ENCODE measurements around the gene ZBTB44. TPM values are rescaled to one million over a fixed set of nuclear protein-coding genes. Genes with fewer than 3 reads are reported as not detected.

The ZBTB44 gene
- total and polyA plus RNA-seq, 4 donors = 4.7 to 33.9 (median 17.0) TPM

DNA sequence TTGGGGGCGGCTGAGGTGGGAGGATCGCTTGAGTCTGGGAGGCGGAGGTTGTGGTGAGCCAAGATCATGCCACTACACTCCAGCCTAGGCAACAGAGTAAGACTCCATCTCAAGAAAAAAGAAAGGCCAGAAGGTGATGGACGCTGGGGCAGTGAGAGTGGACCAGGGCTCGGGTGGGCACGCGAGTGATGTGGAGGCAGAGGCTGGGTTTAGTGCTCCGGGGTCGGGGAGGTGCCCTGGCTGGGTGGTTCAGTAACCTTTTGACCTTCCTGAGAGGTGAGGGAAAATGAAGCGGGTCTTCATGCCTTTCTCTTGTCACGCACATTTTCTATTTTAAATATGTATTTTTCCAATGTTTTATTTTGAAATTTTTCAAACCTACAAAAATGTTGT lies 110.0 kb downstream of the ZBTB44 start:
- no peaks in the 10 kb centered on the region for H3K9me3 ChIP-seq (ENCODE audit: control insufficient read depth in 4 of 4, low read length in 3 of 4)
- TF ChIP-seq, protein P1, sequence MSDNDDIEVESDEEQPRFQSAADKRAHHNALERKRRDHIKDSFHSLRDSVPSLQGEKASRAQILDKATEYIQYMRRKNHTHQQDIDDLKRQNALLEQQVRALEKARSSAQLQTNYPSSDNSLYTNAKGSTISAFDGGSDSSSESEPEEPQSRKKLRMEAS (IDR thresholded peaks at IDR 0.05) = no peak
- TF ChIP-seq FOXA1 (IDR thresholded peaks at IDR 0.05) (no peak), SP1 (IDR thresholded peaks at IDR 0.05) (no peak), RXRA (IDR thresholded peaks at IDR 0.05) (no peak), HNF4A (conservative IDR thresholded peaks at IDR 0.05) (no peak), GABPA (IDR thresholded peaks at IDR 0.05 in 1 of 2, conservative IDR thresholded peaks at IDR 0.05 in 1 of 2) (no peak)
- TF ChIP-seq, protein P2, sequence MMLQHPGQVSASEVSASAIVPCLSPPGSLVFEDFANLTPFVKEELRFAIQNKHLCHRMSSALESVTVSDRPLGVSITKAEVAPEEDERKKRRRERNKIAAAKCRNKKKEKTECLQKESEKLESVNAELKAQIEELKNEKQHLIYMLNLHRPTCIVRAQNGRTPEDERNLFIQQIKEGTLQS (IDR thresholded peaks at IDR 0.05) = no peak
- H3K9ac ChIP-seq (ENCODE audit: low read depth in 1 of 2, low read length in 2 of 2) = no peak overlapping the region
- H3K27me3 ChIP-seq (ENCODE audit: control insufficient read depth in 4 of 4, insufficient read depth in 4 of 4, low read length in 3 of 4) = no peaks in the 10 kb centered on the region
- H3K27ac ChIP-seq (ENCODE audit: low read depth in 1 of 2, low read length in 2 of 2) = no peak overlapping the region
- WGBS = 95% methylated on average over 11 of the region's 11 CpGs
- H3K36me3 ChIP-seq (ENCODE audit: control insufficient read depth in 4 of 4, insufficient read depth in 3 of 4, low read depth in 1 of 4, low read length in 3 of 4) = no peaks in the 10 kb centered on the region
- H3K4me1 ChIP-seq (ENCODE audit: control insufficient read depth in 4 of 4, insufficient read depth in 4 of 4, low read length in 3 of 4) = no peaks in the 10 kb centered on the region
- no peak for DNase-seq (ENCODE audit: low spot score)
- no peak overlapping the region for H3K4me3 ChIP-seq (ENCODE audit: low read depth in 1 of 3, low read length in 3 of 3)

DNA sequence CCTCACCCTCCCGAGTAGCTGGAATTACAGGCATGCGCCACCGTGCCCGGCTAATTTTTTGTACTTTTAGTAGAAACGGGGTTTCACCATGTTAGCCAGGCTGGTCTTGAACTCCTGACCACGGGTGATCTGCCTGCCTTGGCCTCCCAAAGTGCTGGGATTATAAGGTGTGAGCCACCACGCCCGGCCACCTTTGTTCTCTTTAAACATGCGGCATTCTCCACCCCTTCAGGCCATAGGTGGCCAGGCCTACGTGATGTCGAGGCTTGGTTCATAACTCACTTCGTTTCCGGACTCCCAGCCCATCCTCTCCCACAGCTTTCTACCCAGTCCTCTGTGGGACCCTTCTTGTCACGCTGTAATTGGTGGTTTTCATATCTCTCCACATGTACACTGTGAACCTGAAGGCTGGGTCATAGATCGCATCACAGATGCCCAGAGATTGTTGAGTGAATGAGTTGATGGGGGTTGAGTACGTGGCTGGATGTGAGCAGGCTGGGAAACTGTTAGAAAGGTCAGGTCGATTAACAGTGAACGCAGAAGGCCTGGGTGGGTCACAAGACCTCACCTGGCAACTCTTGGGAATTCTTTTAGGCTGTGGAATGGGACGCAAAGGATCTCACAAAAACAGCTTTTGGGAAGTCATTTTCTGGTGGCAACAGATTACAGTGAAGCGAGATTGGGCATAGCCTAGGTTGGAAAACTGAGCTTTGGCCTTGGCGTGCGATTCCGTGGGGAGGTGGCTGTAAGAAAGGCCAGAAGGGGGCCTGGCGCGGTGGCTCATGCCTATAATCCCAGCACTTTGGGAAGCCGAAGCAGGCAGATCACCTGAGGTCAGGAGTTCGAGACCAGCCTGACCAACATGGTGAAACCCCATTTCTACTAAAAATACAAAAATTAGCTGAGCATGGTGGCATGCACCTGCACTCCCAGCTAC lies 110.7 kb downstream of the ZBTB44 start:
- no peaks in the 10 kb centered on the region for H3K4me1 ChIP-seq (ENCODE audit: control insufficient read depth in 4 of 4, insufficient read depth in 4 of 4, low read length in 3 of 4)
- TF ChIP-seq HNF4A (conservative IDR thresholded peaks at IDR 0.05) (no peak), EGR1 (IDR thresholded peaks at IDR 0.05; ENCODE audit: low read depth in 2 of 2) (no peak), FOXA2 (IDR thresholded peaks at IDR 0.05) (no peak), RXRA (IDR thresholded peaks at IDR 0.05) (no peak), GABPA (IDR thresholded peaks at IDR 0.05 in 1 of 2, conservative IDR thresholded peaks at IDR 0.05 in 1 of 2) (no peak), YY1 (IDR thresholded peaks at IDR 0.05) (no peak), HNF4G (IDR thresholded peaks at IDR 0.05) (no peak), JUND (IDR thresholded peaks at IDR 0.05) (no peak), SP1 (IDR thresholded peaks at IDR 0.05) (no peak), TAF1 (conservative IDR thresholded peaks at IDR 0.05) (no peak), NR2F2 (IDR thresholded peaks at IDR 0.05) (no peak), RAD21 (IDR thresholded peaks at IDR 0.05) (no peak), FOXA1 (IDR thresholded peaks at IDR 0.05) (no peak)
- TF ChIP-seq, protein P1 (IDR thresholded peaks at IDR 0.05) = no peak
- TF ChIP-seq, protein P3, sequence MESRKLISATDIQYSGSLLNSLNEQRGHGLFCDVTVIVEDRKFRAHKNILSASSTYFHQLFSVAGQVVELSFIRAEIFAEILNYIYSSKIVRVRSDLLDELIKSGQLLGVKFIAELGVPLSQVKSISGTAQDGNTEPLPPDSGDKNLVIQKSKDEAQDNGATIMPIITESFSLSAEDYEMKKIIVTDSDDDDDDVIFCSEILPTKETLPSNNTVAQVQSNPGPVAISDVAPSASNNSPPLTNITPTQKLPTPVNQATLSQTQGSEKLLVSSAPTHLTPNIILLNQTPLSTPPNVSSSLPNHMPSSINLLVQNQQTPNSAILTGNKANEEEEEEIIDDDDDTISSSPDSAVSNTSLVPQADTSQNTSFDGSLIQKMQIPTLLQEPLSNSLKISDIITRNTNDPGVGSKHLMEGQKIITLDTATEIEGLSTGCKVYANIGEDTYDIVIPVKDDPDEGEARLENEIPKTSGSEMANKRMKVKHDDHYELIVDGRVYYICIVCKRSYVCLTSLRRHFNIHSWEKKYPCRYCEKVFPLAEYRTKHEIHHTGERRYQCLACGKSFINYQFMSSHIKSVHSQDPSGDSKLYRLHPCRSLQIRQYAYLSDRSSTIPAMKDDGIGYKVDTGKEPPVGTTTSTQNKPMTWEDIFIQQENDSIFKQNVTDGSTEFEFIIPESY (IDR thresholded peaks at IDR 0.05) = no peak
- TF ChIP-seq, protein P4, sequence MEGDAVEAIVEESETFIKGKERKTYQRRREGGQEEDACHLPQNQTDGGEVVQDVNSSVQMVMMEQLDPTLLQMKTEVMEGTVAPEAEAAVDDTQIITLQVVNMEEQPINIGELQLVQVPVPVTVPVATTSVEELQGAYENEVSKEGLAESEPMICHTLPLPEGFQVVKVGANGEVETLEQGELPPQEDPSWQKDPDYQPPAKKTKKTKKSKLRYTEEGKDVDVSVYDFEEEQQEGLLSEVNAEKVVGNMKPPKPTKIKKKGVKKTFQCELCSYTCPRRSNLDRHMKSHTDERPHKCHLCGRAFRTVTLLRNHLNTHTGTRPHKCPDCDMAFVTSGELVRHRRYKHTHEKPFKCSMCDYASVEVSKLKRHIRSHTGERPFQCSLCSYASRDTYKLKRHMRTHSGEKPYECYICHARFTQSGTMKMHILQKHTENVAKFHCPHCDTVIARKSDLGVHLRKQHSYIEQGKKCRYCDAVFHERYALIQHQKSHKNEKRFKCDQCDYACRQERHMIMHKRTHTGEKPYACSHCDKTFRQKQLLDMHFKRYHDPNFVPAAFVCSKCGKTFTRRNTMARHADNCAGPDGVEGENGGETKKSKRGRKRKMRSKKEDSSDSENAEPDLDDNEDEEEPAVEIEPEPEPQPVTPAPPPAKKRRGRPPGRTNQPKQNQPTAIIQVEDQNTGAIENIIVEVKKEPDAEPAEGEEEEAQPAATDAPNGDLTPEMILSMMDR (IDR thresholded peaks at IDR 0.05; ENCODE audit: low read depth, low read length, missing input control) = no peak
- TF ChIP-seq, protein P5, sequence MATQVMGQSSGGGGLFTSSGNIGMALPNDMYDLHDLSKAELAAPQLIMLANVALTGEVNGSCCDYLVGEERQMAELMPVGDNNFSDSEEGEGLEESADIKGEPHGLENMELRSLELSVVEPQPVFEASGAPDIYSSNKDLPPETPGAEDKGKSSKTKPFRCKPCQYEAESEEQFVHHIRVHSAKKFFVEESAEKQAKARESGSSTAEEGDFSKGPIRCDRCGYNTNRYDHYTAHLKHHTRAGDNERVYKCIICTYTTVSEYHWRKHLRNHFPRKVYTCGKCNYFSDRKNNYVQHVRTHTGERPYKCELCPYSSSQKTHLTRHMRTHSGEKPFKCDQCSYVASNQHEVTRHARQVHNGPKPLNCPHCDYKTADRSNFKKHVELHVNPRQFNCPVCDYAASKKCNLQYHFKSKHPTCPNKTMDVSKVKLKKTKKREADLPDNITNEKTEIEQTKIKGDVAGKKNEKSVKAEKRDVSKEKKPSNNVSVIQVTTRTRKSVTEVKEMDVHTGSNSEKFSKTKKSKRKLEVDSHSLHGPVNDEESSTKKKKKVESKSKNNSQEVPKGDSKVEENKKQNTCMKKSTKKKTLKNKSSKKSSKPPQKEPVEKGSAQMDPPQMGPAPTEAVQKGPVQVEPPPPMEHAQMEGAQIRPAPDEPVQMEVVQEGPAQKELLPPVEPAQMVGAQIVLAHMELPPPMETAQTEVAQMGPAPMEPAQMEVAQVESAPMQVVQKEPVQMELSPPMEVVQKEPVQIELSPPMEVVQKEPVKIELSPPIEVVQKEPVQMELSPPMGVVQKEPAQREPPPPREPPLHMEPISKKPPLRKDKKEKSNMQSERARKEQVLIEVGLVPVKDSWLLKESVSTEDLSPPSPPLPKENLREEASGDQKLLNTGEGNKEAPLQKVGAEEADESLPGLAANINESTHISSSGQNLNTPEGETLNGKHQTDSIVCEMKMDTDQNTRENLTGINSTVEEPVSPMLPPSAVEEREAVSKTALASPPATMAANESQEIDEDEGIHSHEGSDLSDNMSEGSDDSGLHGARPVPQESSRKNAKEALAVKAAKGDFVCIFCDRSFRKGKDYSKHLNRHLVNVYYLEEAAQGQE (IDR thresholded peaks at IDR 0.05) = no peak
- TF ChIP-seq, protein P2 (IDR thresholded peaks at IDR 0.05) = no peak
- no peak for DNase-seq (ENCODE audit: low spot score)
- 89% methylated on average over 27 of the region's 27 CpGs for WGBS
- H3K9ac ChIP-seq (ENCODE audit: low read depth in 1 of 2, low read length in 2 of 2) = no peak overlapping the region
- no peak overlapping the region for H3K27ac ChIP-seq (ENCODE audit: low read depth in 1 of 2, low read length in 2 of 2)
- no peaks in the 10 kb centered on the region for H3K9me3 ChIP-seq (ENCODE audit: control insufficient read depth in 4 of 4, low read length in 3 of 4)
- no peaks in the 10 kb centered on the region for H3K36me3 ChIP-seq (ENCODE audit: control insufficient read depth in 4 of 4, insufficient read depth in 3 of 4, low read depth in 1 of 4, low read length in 3 of 4)
- no peak overlapping the region for H3K4me3 ChIP-seq (ENCODE audit: low read depth in 1 of 3, low read length in 3 of 3)
- H3K27me3 ChIP-seq (ENCODE audit: control insufficient read depth in 4 of 4, insufficient read depth in 4 of 4, low read length in 3 of 4) = no peaks in the 10 kb centered on the region
